WERI-Rb-1 (cell line): Measurements from ENCODE around the gene DNAAF1.

ENCODE experiments used
- DNase-seq: peaks from one replicate; pipeline ENCODE4 v3.0.0-alpha.2; 2020
- H3K27ac ChIP-seq: fragments of 250-450 bp; sonication (Bioruptor Pico); 2 replicates; pipeline ENCODE4 v1.5.1; 2020; ENCODE audit warnings: mild to moderate bottlenecking, moderate library complexity
- H3K27me3 ChIP-seq: fragments of 250-450 bp; sonication (Bioruptor Pico); 2 replicates; pipeline ENCODE4 v1.5.1; 2021; ENCODE audit warnings: mild to moderate bottlenecking, low read depth, moderate library complexity; ENCODE audit not compliant: insufficient read depth, severe bottlenecking
- H3K36me3 ChIP-seq: fragments of 250-450 bp; sonication (Bioruptor Pico); 2 replicates; pipeline ENCODE4 v1.5.1; 2020; ENCODE audit warnings: mild to moderate bottlenecking, moderate library complexity
- H3K4me3 ChIP-seq: 2 replicates; pipeline ENCODE4 v1.5.1; 2011; ENCODE audit warnings: low read depth, mild to moderate bottlenecking, control low read depth, low read length
- H3K9me3 ChIP-seq: fragments of 250-450 bp; sonication (Bioruptor Pico); 2 replicates; pipeline ENCODE4 v1.5.1; 2021; ENCODE audit warnings: mild to moderate bottlenecking, moderate library complexity; ENCODE audit not compliant: severe bottlenecking
- CTCF ChIP-seq: IDR thresholded peaks from 2 replicates; pipeline ENCODE4 v1.5.1; 2011; ENCODE audit warnings: low read depth, mild to moderate bottlenecking, control low read depth, inconsistent platforms, low read length

DNAAF1 gene

GRCh38 chr16:84132527-84133285 is 12.4 kb upstream of the DNAAF1 start:
- no peak overlapping the region for H3K4me3 ChIP-seq
- no peak for TF ChIP-seq CTCF
- no peak for DNase-seq
- H3K27me3 ChIP-seq: no peaks in the 10 kb centered on the region
- H3K27ac ChIP-seq: no peak overlapping the region
- peaks cover 6% of the 10 kb centered on the region for H3K36me3 ChIP-seq
- no peaks in the 10 kb centered on the region for H3K9me3 ChIP-seq

- H3K27ac ChIP-seq: no peak overlapping the region
- H3K4me3 ChIP-seq: no peak overlapping the region
- H3K9me3 ChIP-seq: no peaks in the 10 kb centered on the region
- H3K27me3 ChIP-seq: no peaks in the 10 kb centered on the region
- TF ChIP-seq CTCF: no peak
- no peak for DNase-seq
- no peaks in the 10 kb centered on the region for H3K36me3 ChIP-seq
These were observed 8.6 kb upstream of the DNAAF1 start for GRCh38 chr16:84136331-84137125.

DNA sequence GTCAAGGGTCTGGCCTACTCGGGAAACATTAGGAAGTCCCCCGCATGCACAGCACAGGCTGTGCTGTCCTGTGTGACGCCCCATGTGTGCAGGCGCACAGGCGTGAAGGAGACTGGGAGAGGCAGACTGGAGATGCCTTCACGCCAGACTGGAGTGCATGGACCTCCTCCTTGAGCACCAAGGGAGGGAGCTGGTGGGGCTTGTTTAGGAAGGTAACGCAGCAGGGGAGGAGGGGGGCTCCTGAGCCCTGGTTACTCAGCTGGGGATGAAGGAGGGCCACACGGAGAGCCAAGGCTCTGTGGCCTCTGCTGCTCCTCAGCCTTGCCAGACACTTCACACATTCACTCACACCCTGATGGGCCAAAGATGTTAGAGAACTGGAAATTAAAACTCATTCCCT is 7.8 kb upstream of the DNAAF1 start:
- Histone ChIP-seq H3K27me3 (no peaks in the 10 kb centered on the region), H3K27ac (no peak overlapping the region), H3K36me3 (no peaks in the 10 kb centered on the region), H3K9me3 (no peaks in the 10 kb centered on the region), H3K4me3 (no peak overlapping the region)
- TF ChIP-seq CTCF: no peak
- DNase-seq: no peak

GRCh38 chr16:84137769-84138357 is 7.2 kb upstream of the DNAAF1 start:
- Histone ChIP-seq H3K9me3 (no peaks in the 10 kb centered on the region), H3K27me3 (no peaks in the 10 kb centered on the region), H3K27ac (no peak overlapping the region), H3K36me3 (no peaks in the 10 kb centered on the region), H3K4me3 (no peak overlapping the region)
- no peak for DNase-seq
- no peak for TF ChIP-seq CTCF

DNA sequence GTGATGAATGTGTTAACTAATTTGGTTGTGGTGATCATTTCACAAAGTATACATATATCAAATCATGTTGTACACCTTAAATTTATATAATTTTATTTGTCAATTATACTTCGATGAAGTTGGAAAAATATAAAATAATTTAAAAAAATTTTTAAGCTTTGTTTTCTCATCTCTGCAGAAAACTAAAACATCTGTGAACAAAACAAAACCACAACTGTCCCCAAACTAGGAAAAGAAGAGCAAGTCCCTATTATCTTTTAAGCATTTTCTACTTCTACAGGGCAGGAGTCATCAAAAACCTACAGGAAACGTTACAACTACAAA is 6.6 kb upstream of the DNAAF1 start:
- Histone ChIP-seq H3K27me3 (no peaks in the 10 kb centered on the region), H3K36me3 (no peaks in the 10 kb centered on the region), H3K4me3 (no peak overlapping the region), H3K9me3 (no peaks in the 10 kb centered on the region), H3K27ac (peak overlapping the region; percentile 78)
- no peak for DNase-seq
- no peak for TF ChIP-seq CTCF
